Measurements from ENCODE around the gene SERPINB7.

Gene SERPINB7

DNA sequence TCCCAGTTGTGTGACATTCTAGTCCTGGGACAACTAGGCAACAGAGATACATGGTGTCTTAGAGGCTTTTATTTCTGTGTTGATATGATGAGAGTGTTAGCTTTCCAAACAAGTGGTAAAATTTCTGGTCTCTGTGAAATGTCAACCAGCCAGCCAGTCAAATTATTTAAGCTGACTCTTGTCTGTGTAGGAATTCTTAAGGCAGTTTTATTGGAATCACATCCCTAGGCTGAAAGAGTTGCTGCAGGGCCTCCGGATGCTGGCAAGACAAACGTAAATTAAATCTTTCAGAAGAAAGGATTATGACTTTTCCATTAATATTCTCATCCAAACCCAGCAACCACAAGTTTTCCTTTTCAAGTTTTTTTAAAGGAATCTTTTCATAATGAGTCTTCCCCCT is 44.6 kb downstream of the SERPINB7 start:
- no peaks in the 10 kb centered on the region for H3K4me1 ChIP-seq (ENCODE audit: control insufficient read depth in 2 of 2, insufficient read depth in 2 of 2, low read length in 2 of 2)

DNA sequence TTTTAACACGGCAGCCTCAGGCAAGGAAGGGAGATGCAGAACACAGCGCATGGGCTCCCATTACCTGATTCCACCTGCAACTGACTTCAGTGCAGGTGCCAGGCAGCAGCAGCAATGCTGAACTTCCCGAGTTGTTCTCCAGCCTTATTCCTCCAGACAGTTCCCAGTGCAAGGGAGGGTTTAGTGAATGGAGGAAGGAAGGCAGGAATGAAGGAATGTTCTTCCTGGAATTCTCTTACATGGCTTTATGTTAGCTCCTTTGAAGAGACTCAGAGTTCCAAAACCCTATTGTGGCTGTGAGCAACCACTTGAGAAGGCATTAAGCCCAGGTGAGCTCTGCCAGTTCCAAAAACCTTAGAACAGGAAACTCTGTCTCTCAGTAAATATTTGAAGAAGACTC is 45.5 kb downstream of the SERPINB7 start:
- no peak overlapping the region for H3K4me3 ChIP-seq (ENCODE audit: low read length in 2 of 2)
- no peaks in the 10 kb centered on the region for H3K36me3 ChIP-seq (ENCODE audit: control insufficient read depth in 2 of 2, insufficient read depth in 2 of 2, low read length in 2 of 2)

More for the DNA sequence above, 44.6 kb downstream of the SERPINB7 start:
- Histone ChIP-seq H3K36me3 (ENCODE audit: control insufficient read depth in 2 of 2, insufficient read depth in 2 of 2, low read length in 2 of 2) (no peaks in the 10 kb centered on the region), H3K27ac (ENCODE audit: low read depth in 2 of 2, low read length in 2 of 2) (no peak overlapping the region), H3K9ac (ENCODE audit: low read depth in 1 of 2, low read length in 2 of 2) (no peak overlapping the region), H3K4me3 (ENCODE audit: low read length in 2 of 2) (no peak overlapping the region), H3K9me3 (ENCODE audit: control insufficient read depth in 2 of 2, low read length in 2 of 2) (no peaks in the 10 kb centered on the region), H3K27me3 (ENCODE audit: control insufficient read depth in 2 of 2, insufficient read depth in 2 of 2, low read length in 2 of 2) (no peaks in the 10 kb centered on the region)

DNA sequence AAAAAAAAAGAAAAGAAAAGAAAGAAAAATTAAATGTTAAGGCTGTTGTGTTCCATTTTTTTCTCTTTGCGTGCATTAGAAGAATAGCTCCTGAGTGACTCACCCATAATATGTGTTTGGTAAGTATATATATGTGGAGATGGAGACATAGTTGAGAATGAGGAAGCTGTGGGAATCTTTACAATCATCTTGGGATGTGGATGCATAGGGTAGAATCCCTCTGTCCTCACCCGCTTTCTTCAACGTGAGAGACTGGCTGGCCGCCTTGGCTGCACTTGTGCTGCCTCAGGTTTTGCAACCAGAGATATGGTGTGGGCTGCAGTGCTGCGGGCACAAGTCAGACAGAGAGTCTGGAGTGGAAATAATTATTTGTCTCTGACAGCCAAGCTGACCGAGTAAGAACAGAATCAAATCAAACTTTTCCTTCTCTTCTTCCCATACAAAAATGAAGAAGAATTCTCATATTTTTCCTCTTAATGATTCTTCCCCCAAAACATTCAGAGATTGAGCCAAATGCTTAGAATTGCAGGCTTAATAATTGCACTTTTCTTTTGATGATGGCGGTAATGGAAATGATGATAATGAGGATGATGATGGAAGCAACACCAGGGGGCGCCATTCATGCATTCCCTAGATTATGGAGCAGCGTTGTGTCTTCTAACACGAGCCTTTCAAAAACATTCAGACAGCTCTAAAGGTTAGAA is 48.5 kb downstream of the SERPINB7 start:
- no peak overlapping the region for H3K9ac ChIP-seq (ENCODE audit: low read depth in 1 of 2, low read length in 2 of 2)
- no peaks in the 10 kb centered on the region for H3K36me3 ChIP-seq (ENCODE audit: control insufficient read depth in 2 of 2, insufficient read depth in 2 of 2, low read length in 2 of 2)
- H3K27me3 ChIP-seq (ENCODE audit: control insufficient read depth in 2 of 2, insufficient read depth in 2 of 2, low read length in 2 of 2) = no peaks in the 10 kb centered on the region
- no peaks in the 10 kb centered on the region for H3K4me1 ChIP-seq (ENCODE audit: control insufficient read depth in 2 of 2, insufficient read depth in 2 of 2, low read length in 2 of 2)
- no peak overlapping the region for H3K4me3 ChIP-seq (ENCODE audit: low read length in 2 of 2)
- no peaks in the 10 kb centered on the region for H3K9me3 ChIP-seq (ENCODE audit: control insufficient read depth in 2 of 2, low read length in 2 of 2)
- no peak overlapping the region for H3K27ac ChIP-seq (ENCODE audit: low read depth in 2 of 2, low read length in 2 of 2)

More for the DNA sequence above, 45.5 kb downstream of the SERPINB7 start:
- H3K4me1 ChIP-seq (ENCODE audit: control insufficient read depth in 2 of 2, insufficient read depth in 2 of 2, low read length in 2 of 2) = no peaks in the 10 kb centered on the region
- H3K9me3 ChIP-seq (ENCODE audit: control insufficient read depth in 2 of 2, low read length in 2 of 2) = no peaks in the 10 kb centered on the region
- H3K27ac ChIP-seq (ENCODE audit: low read depth in 2 of 2, low read length in 2 of 2) = no peak overlapping the region
- no peak overlapping the region for H3K9ac ChIP-seq (ENCODE audit: low read depth in 1 of 2, low read length in 2 of 2)
- H3K27me3 ChIP-seq (ENCODE audit: control insufficient read depth in 2 of 2, insufficient read depth in 2 of 2, low read length in 2 of 2) = no peaks in the 10 kb centered on the region

DNA sequence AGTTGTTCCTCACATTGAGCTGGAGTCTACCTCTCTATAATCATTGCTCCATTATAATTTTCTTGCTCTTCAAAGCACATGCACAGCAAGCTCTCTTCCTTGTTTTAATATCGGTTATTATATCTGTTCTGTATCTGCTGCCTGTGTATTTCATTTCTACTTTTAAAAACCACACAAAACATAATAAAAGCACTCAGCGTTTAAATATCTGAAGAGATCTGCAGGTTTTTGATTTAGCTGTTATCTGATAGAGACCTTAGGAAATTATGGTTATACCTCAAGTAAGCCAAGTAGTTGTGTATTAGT is 49.0 kb downstream of the SERPINB7 start:
- no peaks in the 10 kb centered on the region for H3K36me3 ChIP-seq (ENCODE audit: control insufficient read depth in 2 of 2, insufficient read depth in 2 of 2, low read length in 2 of 2)
- H3K9ac ChIP-seq (ENCODE audit: low read depth in 1 of 2, low read length in 2 of 2) = no peak overlapping the region
- H3K4me3 ChIP-seq (ENCODE audit: low read length in 2 of 2) = no peak overlapping the region
- H3K9me3 ChIP-seq (ENCODE audit: control insufficient read depth in 2 of 2, low read length in 2 of 2) = no peaks in the 10 kb centered on the region
- no peaks in the 10 kb centered on the region for H3K4me1 ChIP-seq (ENCODE audit: control insufficient read depth in 2 of 2, insufficient read depth in 2 of 2, low read length in 2 of 2)
- H3K27ac ChIP-seq (ENCODE audit: low read depth in 2 of 2, low read length in 2 of 2) = no peak overlapping the region
- H3K27me3 ChIP-seq (ENCODE audit: control insufficient read depth in 2 of 2, insufficient read depth in 2 of 2, low read length in 2 of 2) = no peaks in the 10 kb centered on the region

DNA sequence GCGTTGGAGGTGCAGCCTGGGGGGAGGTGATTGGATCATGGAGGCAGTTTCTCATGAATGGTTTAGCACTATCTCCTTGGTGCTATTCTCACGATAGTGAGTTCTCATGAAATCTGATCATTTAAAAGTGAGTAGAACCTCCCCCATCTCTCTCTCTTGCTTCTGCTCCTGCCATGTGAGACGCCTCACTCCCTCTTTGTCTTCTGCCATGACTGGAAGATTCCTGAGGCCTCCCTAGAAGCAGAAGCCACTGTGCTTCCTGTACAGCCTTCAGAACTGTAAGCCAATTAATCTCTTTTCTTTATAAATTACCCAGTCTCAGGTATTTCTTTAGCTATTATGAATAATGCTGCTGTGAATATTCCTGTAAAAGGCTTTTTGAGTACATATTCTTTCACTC is 52.9 kb downstream of the SERPINB7 start:
- H3K9ac ChIP-seq (ENCODE audit: low read depth in 1 of 2, low read length in 2 of 2) = no peak overlapping the region
- H3K27ac ChIP-seq (ENCODE audit: low read depth in 2 of 2, low read length in 2 of 2) = no peak overlapping the region
- H3K4me1 ChIP-seq (ENCODE audit: control insufficient read depth in 2 of 2, insufficient read depth in 2 of 2, low read length in 2 of 2) = no peaks in the 10 kb centered on the region
- H3K36me3 ChIP-seq (ENCODE audit: control insufficient read depth in 2 of 2, insufficient read depth in 2 of 2, low read length in 2 of 2) = no peaks in the 10 kb centered on the region
- no peaks in the 10 kb centered on the region for H3K9me3 ChIP-seq (ENCODE audit: control insufficient read depth in 2 of 2, low read length in 2 of 2)
- H3K27me3 ChIP-seq (ENCODE audit: control insufficient read depth in 2 of 2, insufficient read depth in 2 of 2, low read length in 2 of 2) = no peaks in the 10 kb centered on the region
- no peak overlapping the region for H3K4me3 ChIP-seq (ENCODE audit: low read length in 2 of 2)

DNA sequence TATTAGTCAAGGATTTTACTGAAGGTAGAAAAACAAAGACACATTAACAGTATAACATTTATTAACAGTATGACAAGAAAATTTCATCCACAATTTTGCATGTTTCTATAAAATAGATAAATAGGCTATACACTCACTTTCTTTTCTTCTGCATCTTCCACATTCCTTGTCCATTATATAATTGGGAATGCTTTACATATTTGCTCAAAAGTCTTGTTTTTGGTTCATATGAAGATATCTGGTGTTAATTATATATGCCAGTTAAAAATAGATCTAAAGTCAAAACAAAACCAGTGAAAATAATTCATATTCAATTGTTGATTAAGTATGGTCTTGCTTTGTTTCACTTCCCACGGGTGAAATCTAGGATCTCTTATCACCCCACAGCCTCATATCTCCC is 53.4 kb downstream of the SERPINB7 start:
- Histone ChIP-seq H3K4me1 (ENCODE audit: control insufficient read depth in 2 of 2, insufficient read depth in 2 of 2, low read length in 2 of 2) (no peaks in the 10 kb centered on the region), H3K27me3 (ENCODE audit: control insufficient read depth in 2 of 2, insufficient read depth in 2 of 2, low read length in 2 of 2) (no peaks in the 10 kb centered on the region), H3K36me3 (ENCODE audit: control insufficient read depth in 2 of 2, insufficient read depth in 2 of 2, low read length in 2 of 2) (no peaks in the 10 kb centered on the region), H3K27ac (ENCODE audit: low read depth in 2 of 2, low read length in 2 of 2) (no peak overlapping the region), H3K9ac (ENCODE audit: low read depth in 1 of 2, low read length in 2 of 2) (no peak overlapping the region), H3K4me3 (ENCODE audit: low read length in 2 of 2) (no peak overlapping the region), H3K9me3 (ENCODE audit: control insufficient read depth in 2 of 2, low read length in 2 of 2) (no peaks in the 10 kb centered on the region)

DNA sequence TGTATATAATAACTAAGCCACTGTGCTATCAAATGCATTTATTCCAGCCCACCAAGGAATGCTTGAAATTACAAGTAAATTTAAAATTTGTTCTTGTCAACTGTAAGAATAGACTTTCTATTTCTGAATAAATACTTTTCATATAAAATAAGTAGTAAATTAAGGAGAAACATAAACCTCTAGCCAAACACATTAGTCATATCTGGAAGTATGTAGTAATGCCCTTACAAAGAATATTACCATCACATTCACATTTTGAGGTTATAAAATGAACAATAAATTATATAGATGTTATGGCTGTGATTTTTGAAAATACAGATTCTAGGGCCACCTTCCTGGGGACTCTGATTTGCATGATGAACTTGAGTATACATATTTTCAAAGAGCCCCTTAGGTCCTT is 54.7 kb downstream of the SERPINB7 start:
- H3K27ac ChIP-seq (ENCODE audit: low read depth in 2 of 2, low read length in 2 of 2) = no peak overlapping the region
- no peak overlapping the region for H3K9ac ChIP-seq (ENCODE audit: low read depth in 1 of 2, low read length in 2 of 2)
- H3K4me1 ChIP-seq (ENCODE audit: control insufficient read depth in 2 of 2, insufficient read depth in 2 of 2, low read length in 2 of 2) = no peaks in the 10 kb centered on the region
- H3K27me3 ChIP-seq (ENCODE audit: control insufficient read depth in 2 of 2, insufficient read depth in 2 of 2, low read length in 2 of 2) = no peaks in the 10 kb centered on the region
- no peaks in the 10 kb centered on the region for H3K36me3 ChIP-seq (ENCODE audit: control insufficient read depth in 2 of 2, insufficient read depth in 2 of 2, low read length in 2 of 2)
- H3K4me3 ChIP-seq (ENCODE audit: low read length in 2 of 2) = no peak overlapping the region
- no peaks in the 10 kb centered on the region for H3K9me3 ChIP-seq (ENCODE audit: control insufficient read depth in 2 of 2, low read length in 2 of 2)

DNA sequence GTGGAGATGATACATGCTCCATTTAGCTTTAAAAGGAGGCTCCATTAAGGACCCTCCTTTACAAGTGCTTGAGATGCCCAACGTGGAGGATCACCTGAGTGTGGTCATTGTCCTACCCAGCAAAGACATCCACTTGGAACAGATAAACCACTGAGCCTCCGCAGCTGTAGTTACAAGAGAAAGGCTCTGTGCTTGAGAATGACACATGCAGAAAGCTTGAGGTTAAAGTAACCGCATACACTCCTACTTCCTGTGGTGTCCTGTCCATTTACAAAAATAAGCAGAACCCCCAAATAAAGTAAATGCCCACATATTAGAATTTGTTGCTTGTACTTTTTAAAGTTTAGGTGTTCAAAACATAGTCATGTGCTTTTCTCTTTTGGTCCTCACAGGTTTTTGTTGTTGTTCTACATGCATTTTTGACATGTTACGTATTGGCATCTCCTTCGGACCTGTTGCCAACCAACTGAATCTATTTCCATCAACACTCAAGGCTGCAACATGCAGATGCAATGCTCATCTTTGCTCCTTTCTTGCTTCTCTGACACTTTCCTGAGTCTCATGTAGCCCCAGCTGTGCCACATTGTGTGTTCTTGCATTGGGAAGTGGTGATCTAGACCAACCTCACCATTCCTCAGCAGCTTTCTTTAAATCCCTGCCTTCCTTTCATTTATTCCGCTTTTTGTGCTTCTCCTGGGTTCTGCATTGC is 56.0 kb downstream of the SERPINB7 start:
- H3K36me3 ChIP-seq (ENCODE audit: control insufficient read depth in 2 of 2, insufficient read depth in 2 of 2, low read length in 2 of 2) = no peaks in the 10 kb centered on the region
- H3K27ac ChIP-seq (ENCODE audit: low read depth in 2 of 2, low read length in 2 of 2) = no peak overlapping the region
- H3K9ac ChIP-seq (ENCODE audit: low read depth in 1 of 2, low read length in 2 of 2) = no peak overlapping the region
- no peak overlapping the region for H3K4me3 ChIP-seq (ENCODE audit: low read length in 2 of 2)
- no peaks in the 10 kb centered on the region for H3K27me3 ChIP-seq (ENCODE audit: control insufficient read depth in 2 of 2, insufficient read depth in 2 of 2, low read length in 2 of 2)
- H3K9me3 ChIP-seq (ENCODE audit: control insufficient read depth in 2 of 2, low read length in 2 of 2) = no peaks in the 10 kb centered on the region
- H3K4me1 ChIP-seq (ENCODE audit: control insufficient read depth in 2 of 2, insufficient read depth in 2 of 2, low read length in 2 of 2) = no peaks in the 10 kb centered on the region

DNA sequence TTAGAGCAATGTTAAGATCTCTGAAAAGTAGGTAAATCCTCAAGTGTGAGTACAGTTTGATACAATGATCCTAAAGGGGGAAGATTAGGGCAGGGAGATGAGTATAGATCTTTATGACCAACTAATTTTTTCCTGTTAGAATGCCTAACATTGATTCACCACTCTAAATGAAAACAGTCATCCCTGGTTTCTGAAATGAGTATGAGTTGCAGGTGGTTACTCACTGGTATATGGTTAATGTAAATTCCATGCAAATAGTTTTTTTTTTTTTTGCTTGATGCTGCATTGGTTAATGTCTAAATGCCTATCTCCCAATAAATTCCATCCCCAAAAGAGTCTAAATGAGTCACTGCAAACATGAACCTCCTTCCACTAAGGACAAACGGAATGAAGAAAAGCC is 57.3 kb downstream of the SERPINB7 start:
- Histone ChIP-seq H3K27me3 (ENCODE audit: control insufficient read depth in 2 of 2, insufficient read depth in 2 of 2, low read length in 2 of 2) (no peaks in the 10 kb centered on the region), H3K9ac (ENCODE audit: low read depth in 1 of 2, low read length in 2 of 2) (no peak overlapping the region), H3K27ac (ENCODE audit: low read depth in 2 of 2, low read length in 2 of 2) (no peak overlapping the region), H3K4me3 (ENCODE audit: low read length in 2 of 2) (no peak overlapping the region), H3K9me3 (ENCODE audit: control insufficient read depth in 2 of 2, low read length in 2 of 2) (no peaks in the 10 kb centered on the region), H3K36me3 (ENCODE audit: control insufficient read depth in 2 of 2, insufficient read depth in 2 of 2, low read length in 2 of 2) (no peaks in the 10 kb centered on the region), H3K4me1 (ENCODE audit: control insufficient read depth in 2 of 2, insufficient read depth in 2 of 2, low read length in 2 of 2) (no peaks in the 10 kb centered on the region)

DNA sequence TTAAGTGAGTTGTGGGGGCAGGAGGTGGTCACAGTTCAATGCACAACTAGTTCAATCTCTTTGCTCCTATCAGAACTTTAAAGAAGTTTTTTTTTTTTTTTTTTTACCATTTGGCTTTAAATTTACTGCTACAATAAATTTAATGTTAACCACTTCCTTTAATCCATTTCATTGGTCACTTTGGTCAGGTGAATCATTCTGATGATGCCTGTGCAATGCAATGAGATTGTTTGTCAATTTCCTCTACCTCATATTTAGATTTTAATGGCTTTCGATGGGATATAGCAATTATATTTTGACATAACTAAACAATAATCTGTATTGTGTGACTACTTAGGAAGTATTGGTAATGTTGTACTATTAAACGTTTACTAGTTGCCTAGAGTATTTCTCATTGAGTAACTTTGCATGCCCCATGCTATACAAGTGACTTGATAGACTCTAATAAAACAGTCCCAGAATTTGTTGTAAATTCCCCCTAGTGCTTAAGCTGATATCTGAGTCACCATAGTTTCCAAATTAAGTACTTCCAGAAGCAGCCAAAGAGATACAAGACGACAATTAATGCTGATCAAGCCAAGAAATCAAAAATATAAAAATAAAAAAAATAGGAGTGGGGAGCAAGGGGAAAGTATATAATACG is 59.4 kb downstream of the SERPINB7 start:
- no peak overlapping the region for H3K9ac ChIP-seq (ENCODE audit: low read depth in 1 of 2, low read length in 2 of 2)
- no peak overlapping the region for H3K27ac ChIP-seq (ENCODE audit: low read depth in 2 of 2, low read length in 2 of 2)
- H3K4me3 ChIP-seq (ENCODE audit: low read length in 2 of 2) = no peak overlapping the region
- H3K36me3 ChIP-seq (ENCODE audit: control insufficient read depth in 2 of 2, insufficient read depth in 2 of 2, low read length in 2 of 2) = no peaks in the 10 kb centered on the region
- no peaks in the 10 kb centered on the region for H3K9me3 ChIP-seq (ENCODE audit: control insufficient read depth in 2 of 2, low read length in 2 of 2)
- H3K4me1 ChIP-seq (ENCODE audit: control insufficient read depth in 2 of 2, insufficient read depth in 2 of 2, low read length in 2 of 2) = no peaks in the 10 kb centered on the region
- no peaks in the 10 kb centered on the region for H3K27me3 ChIP-seq (ENCODE audit: control insufficient read depth in 2 of 2, insufficient read depth in 2 of 2, low read length in 2 of 2)
